Suprapubic skin (tissue), 4 donors: ENCODE data around the gene ST8SIA5. TPM values are rescaled to one million over a fixed set of nuclear protein-coding genes. Genes with fewer than 3 reads are reported as not detected.

Experiments
- DNase-seq, 2 donors: peaks; one replicate each; pipeline ENCODE4 v3.0.0-alpha.2; 2019; ENCODE audit warnings: low spot score in 2 of 2
- H3K27ac ChIP-seq: fragments of 200-600 bp; sonication (generic); one replicate; pipeline ENCODE4 v1.5.1; 2019
- H3K27me3 ChIP-seq: fragments of 200-600 bp; sonication (generic); one replicate; pipeline ENCODE4 v1.5.1; 2019
- H3K36me3 ChIP-seq: fragments of 200-600 bp; sonication (generic); one replicate; pipeline ENCODE4 v1.5.1; 2019
- H3K4me1 ChIP-seq: fragments of 200-600 bp; sonication (generic); one replicate; pipeline ENCODE4 v1.5.1; 2019
- H3K4me3 ChIP-seq: fragments of 200-600 bp; sonication (generic); one replicate; pipeline ENCODE4 v1.5.1; 2019; ENCODE audit warnings: mild to moderate bottlenecking
- H3K9me3 ChIP-seq: fragments of 200-600 bp; sonication (generic); one replicate; pipeline ENCODE4 v1.5.1; 2019
- CTCF ChIP-seq, 2 donors: fragments of 200-600 bp in 1 of 2; fragments of 450-650 bp in 1 of 2; sonication (generic) in 1 of 2; IDR thresholded peaks; one replicate each; pipeline ENCODE4 v1.5.1; 2016 to 2019; ENCODE audit warnings: antibody characterized with exemption in 2 of 2, mild to moderate bottlenecking in 1 of 2, moderate library complexity in 1 of 2
- EP300 ChIP-seq: sonication (generic); formaldehyde crosslinking; IDR thresholded peaks from one replicate; pipeline ENCODE4 v1.6.1; 2017; ENCODE audit warnings: antibody characterized with exemption
- POLR2A ChIP-seq, 2 donors: fragments of 450-650 bp; IDR thresholded peaks; one replicate each; pipeline ENCODE4 v1.6.1; 2017; ENCODE audit warnings: antibody characterized with exemption in 2 of 2, mild to moderate bottlenecking in 2 of 2, moderate library complexity in 2 of 2
- POLR2AphosphoS5 ChIP-seq, 3 donors: sonication (generic); formaldehyde crosslinking; IDR thresholded peaks; one replicate each; pipeline ENCODE4 v1.6.1; 2017; ENCODE audit warnings: antibody characterized with exemption in 3 of 3
- WGBS: methylation state at CpG from one replicate; pipeline ENCODE4 v1.1.5; 2018; 5-methylcytosine and 5-hydroxymethylcytosine counted together
- total RNA-seq, 4 donors: library from RNA; depleted of rRNA; stranded (reverse); fragments of >200 nt; gene quantifications; one replicate each; pipeline ENCODE4 v1.1.0, GENCODE V29; 2016

Gene ST8SIA5
- total RNA-seq, 4 donors from 2014 or later = not detected

DNA sequence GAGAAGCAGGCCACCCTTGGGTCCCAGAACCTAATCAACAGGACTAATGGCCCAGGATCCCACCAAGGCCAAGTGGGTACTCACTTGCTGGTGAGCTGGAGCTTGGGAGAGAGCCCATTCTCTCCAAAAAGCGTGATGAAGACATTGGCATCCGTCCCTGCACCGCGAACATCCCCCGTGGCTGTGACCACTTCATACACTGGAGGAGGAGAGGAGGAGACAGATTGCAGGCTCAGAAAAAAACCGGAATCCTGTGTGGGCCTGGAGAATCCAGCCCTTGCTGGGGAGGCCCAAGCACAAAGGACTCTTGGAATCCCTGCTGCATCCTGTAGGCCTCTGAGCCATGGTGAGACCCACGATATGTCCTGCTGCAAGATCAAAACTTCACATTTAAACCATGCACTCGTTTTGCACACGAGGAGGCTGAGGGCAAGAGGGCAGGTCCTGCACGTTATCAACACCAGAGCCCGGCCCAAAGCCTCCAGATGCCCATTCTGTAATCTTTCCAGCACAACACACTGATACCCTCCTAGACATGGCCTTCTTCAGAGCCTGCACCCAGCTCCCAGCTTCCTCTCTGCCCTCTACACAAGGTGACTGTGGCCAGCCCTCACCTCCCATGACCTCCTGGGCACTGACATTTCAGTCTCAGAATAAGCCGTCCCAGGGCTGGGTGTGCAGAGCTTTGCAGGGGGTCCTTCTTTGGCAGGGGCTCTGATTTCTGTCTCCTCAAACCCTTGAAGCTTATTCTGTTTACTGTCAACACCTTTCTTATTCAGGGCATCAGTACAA lies 107.6 kb downstream of the ST8SIA5 start:
- H3K36me3 ChIP-seq = no peaks in the 10 kb centered on the region
- WGBS = 78% methylated on average over 12 of the region's 12 CpGs
- H3K4me3 ChIP-seq = no peak overlapping the region
- peak in 1 of 2 donors; percentile 29 for DNase-seq
- H3K27ac ChIP-seq = no peak overlapping the region
- H3K9me3 ChIP-seq = no peaks in the 10 kb centered on the region
- TF ChIP-seq EP300 (no peak), POLR2AphosphoS5 (IDR thresholded peaks at IDR 0.05) (no peak), CTCF (IDR thresholded peaks at IDR 0.05) (no peak)
- no peaks in the 10 kb centered on the region for H3K4me1 ChIP-seq
- no peaks in the 10 kb centered on the region for H3K27me3 ChIP-seq

DNA sequence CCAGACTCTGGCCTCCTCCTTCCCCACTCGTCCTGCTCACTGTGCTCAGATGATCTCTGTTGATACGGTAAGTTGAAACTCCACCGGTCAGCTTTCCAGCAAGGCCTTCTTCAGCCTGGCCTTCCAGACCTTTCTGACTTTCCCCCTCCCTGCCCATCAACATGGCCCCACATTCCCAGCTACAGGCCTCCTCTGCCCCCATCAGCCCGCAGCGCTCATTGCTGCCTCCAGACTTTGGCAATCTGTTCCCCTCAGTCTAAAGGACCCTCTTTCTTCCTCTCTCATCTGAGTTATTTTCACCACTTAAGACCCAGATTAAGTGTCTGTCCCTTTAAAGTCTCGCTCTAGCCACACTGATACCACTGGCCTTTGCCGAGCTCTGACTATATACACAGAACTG lies 110.4 kb downstream of the ST8SIA5 start:
- H3K4me1 ChIP-seq = no peaks in the 10 kb centered on the region
- H3K4me3 ChIP-seq = no peak overlapping the region
- WGBS = 85% methylated on average over 7 of the region's 7 CpGs
- H3K27me3 ChIP-seq = no peaks in the 10 kb centered on the region
- no peaks in the 10 kb centered on the region for H3K36me3 ChIP-seq
- no peaks in the 10 kb centered on the region for H3K9me3 ChIP-seq
- TF ChIP-seq EP300 = no peak
- TF ChIP-seq POLR2A (IDR thresholded peaks at IDR 0.05) = no peak
- no peak for TF ChIP-seq CTCF (IDR thresholded peaks at IDR 0.05)
- no peak for TF ChIP-seq POLR2AphosphoS5 (IDR thresholded peaks at IDR 0.05)
- DNase-seq = peak in 1 of 2 donors; percentile 5
- no peak overlapping the region for H3K27ac ChIP-seq

GRCh38 chr18:46642561-46642960 lies 114.3 kb downstream of the ST8SIA5 start:
- WGBS = 84% methylated on average over 3 of the region's 5 CpGs
- Histone ChIP-seq H3K27ac (no peak overlapping the region), H3K4me3 (no peak overlapping the region), H3K4me1 (no peaks in the 10 kb centered on the region), H3K9me3 (no peaks in the 10 kb centered on the region), H3K27me3 (no peaks in the 10 kb centered on the region), H3K36me3 (no peaks in the 10 kb centered on the region)
- peak in 1 of 2 donors; percentile 0 for DNase-seq
- TF ChIP-seq POLR2AphosphoS5 (IDR thresholded peaks at IDR 0.05) (no peak), EP300 (no peak), POLR2A (IDR thresholded peaks at IDR 0.05) (no peak), CTCF (IDR thresholded peaks at IDR 0.05) (no peak)

DNA sequence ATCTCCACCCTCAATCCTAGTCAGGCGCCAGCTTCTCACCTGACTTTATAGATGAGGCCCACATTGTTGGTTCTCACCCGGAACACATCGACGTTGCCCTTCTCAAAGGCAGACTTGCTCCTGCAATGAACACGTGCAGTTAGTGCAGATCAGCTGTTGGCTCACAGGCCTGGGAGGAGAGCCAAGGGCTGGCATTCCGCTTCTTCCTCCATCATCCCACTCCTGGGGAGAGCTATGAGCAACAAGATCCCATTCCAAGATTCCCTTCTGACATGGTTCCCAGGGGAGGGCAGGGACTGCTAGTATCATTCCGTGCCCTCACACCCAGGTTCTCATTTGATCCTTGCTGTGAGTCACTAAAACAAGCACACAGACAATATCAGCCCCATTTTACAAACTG lies 114.9 kb downstream of the ST8SIA5 start:
- WGBS = 42% methylated on average over 7 of the region's 7 CpGs
- TF ChIP-seq CTCF (IDR thresholded peaks at IDR 0.05) (no peak), POLR2A (IDR thresholded peaks at IDR 0.05) (no peak), POLR2AphosphoS5 (IDR thresholded peaks at IDR 0.05) (no peak), EP300 (no peak)
- no peaks in the 10 kb centered on the region for H3K9me3 ChIP-seq
- no peak overlapping the region for H3K27ac ChIP-seq
- no peak for DNase-seq
- H3K27me3 ChIP-seq = no peaks in the 10 kb centered on the region
- H3K36me3 ChIP-seq = no peaks in the 10 kb centered on the region
- H3K4me3 ChIP-seq = no peak overlapping the region
- H3K4me1 ChIP-seq = no peaks in the 10 kb centered on the region

GRCh38 chr18:46639386-46639785 lies 117.5 kb downstream of the ST8SIA5 start:
- Histone ChIP-seq H3K36me3 (no peaks in the 10 kb centered on the region), H3K27me3 (no peaks in the 10 kb centered on the region), H3K4me3 (no peak overlapping the region), H3K27ac (no peak overlapping the region), H3K4me1 (no peaks in the 10 kb centered on the region), H3K9me3 (no peaks in the 10 kb centered on the region)
- whole genome bisulfite sequencing = 76% methylated on average over 4 of the region's 6 CpGs
- DNase-seq = peak in 1 of 2 donors; percentile 58
- TF ChIP-seq POLR2AphosphoS5 (IDR thresholded peaks at IDR 0.05) = no peak
- no peak for TF ChIP-seq EP300
- TF ChIP-seq POLR2A (IDR thresholded peaks at IDR 0.05) = no peak
- TF ChIP-seq CTCF (IDR thresholded peaks at IDR 0.05) = no peak
